ENCODE data around the gene PRRG4.
"Not testable (repeated sequence)": the region's sequence is repeated elsewhere in the genome, so short reads cannot be mapped to it uniquely, and the experiment has no call there.

PRRG4 gene

GRCh38 chr11:32830796-32831195 is 1.1 kb downstream of the PRRG4 start:
- DNase-seq (ENCODE audit: low read depth) = no peak

- no peak for DNase-seq (ENCODE audit: low read depth)
Measured at GRCh38 chr11:32831221-32831620, 1.5 kb downstream of the PRRG4 start.

- DNase-seq (ENCODE audit: low read depth) = no peak
Measured at GRCh38 chr11:32833921-32834320, 4.2 kb downstream of the PRRG4 start.

- DNase-seq (ENCODE audit: low read depth) = no peak
Measured at GRCh38 chr11:32836946-32837345, 7.2 kb downstream of the PRRG4 start.

GRCh38 chr11:32838505-32839274 is 9.0 kb downstream of the PRRG4 start:
- no peak for DNase-seq (ENCODE audit: low read depth)

- DNase-seq (ENCODE audit: low read depth) = no peak
Measured at GRCh38 chr11:32839308-32839707, 9.6 kb downstream of the PRRG4 start.

GRCh38 chr11:32840587-32840986 is 10.9 kb downstream of the PRRG4 start:
- DNase-seq (ENCODE audit: low read depth) = no peak

GRCh38 chr11:32843544-32843943 is 13.8 kb downstream of the PRRG4 start:
- DNase-seq (ENCODE audit: low read depth) = no peak

GRCh38 chr11:32847511-32847910 is 17.8 kb downstream of the PRRG4 start:
- DNase-seq (ENCODE audit: low read depth) = no peak

GRCh38 chr11:32849761-32850160 is 20.0 kb downstream of the PRRG4 start:
- DNase-seq (ENCODE audit: low read depth) = no peak

- DNase-seq (ENCODE audit: low read depth) = no peak
Measured at GRCh38 chr11:32851251-32851650, 21.5 kb downstream of the PRRG4 start.

- DNase-seq (ENCODE audit: low read depth) = peak; percentile 51
Measured at GRCh38 chr11:32852207-32852606, 22.5 kb downstream of the PRRG4 start.

GRCh38 chr11:32855601-32856000 is 25.9 kb downstream of the PRRG4 start:
- no peak for DNase-seq (ENCODE audit: low read depth)

- no peak for DNase-seq (ENCODE audit: low read depth)
Measured at GRCh38 chr11:32858731-32859130, 29.0 kb downstream of the PRRG4 start.

GRCh38 chr11:32861850-32862577 is 32.3 kb downstream of the PRRG4 start:
- no peak for DNase-seq (ENCODE audit: low read depth)

- no peak for DNase-seq (ENCODE audit: low read depth)
Measured at GRCh38 chr11:32864555-32864954, 34.8 kb downstream of the PRRG4 start.

GRCh38 chr11:32868752-32869151 is 39.0 kb downstream of the PRRG4 start:
- not testable (repeated sequence) for DNase-seq (ENCODE audit: low read depth)

GRCh38 chr11:32870676-32871075 is 40.9 kb downstream of the PRRG4 start:
- DNase-seq (ENCODE audit: low read depth) = no peak

GRCh38 chr11:32874132-32874531 is 44.4 kb downstream of the PRRG4 start:
- no peak for DNase-seq (ENCODE audit: low read depth)

- no peak for DNase-seq (ENCODE audit: low read depth)
Measured at GRCh38 chr11:32881286-32881685, 51.6 kb downstream of the PRRG4 start.

GRCh38 chr11:32883421-32883820 is 53.7 kb downstream of the PRRG4 start:
- DNase-seq (ENCODE audit: low read depth) = no peak

- no peak for DNase-seq (ENCODE audit: low read depth)
Measured at GRCh38 chr11:32884023-32884422, 54.3 kb downstream of the PRRG4 start.

- DNase-seq (ENCODE audit: low read depth) = no peak
Measured at GRCh38 chr11:32884770-32885384, 55.1 kb downstream of the PRRG4 start.

Measured in stromal cell of bone marrow (primary cell).